GM18867 (cell line): ENCODE measurements around the gene SLC25A44.

Experiments used
- ATAC-seq: cut with Tn5 transposase; IDR thresholded peaks from one replicate; pipeline ENCODE4 v1.9.1; 2021; ENCODE audit warnings: mild to moderate bottlenecking, moderate library complexity; ENCODE audit not compliant: unreplicated experiment

Gene SLC25A44

DNA sequence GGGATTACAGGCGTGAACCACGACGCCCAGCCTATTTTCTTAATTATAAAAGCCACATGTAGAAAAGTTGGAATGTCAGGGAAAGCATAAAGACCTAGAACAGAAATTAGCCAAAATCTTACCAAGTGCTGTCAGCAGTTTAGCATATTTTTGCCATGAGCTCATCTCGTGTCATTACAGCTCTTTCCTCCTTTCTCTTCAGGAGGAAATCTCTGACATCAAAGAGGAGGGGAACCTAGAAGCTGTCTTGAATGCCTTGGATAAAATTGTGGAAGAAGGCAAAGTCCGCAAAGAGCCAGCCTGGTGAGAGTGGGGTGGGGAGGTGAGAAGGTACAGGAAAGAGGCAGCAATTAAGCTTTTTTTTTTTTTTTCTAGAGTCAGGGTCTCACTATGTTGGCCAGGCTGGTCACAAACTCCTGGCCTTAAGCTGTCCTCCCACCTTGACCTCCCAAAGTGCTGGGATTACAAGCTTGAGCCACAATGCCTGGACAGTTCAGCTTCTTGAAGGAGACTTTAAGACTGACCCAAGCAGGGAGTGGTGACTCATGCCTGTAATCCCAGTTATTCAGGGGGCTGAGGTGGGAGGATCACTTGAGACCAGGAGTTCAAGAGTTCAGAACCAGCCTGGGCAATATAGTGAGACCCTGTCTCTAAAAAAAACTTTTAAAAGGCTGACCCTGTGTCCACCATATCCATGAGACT lies 39.7 kb downstream of the SLC25A44 start:
- no peak for ATAC-seq

DNA sequence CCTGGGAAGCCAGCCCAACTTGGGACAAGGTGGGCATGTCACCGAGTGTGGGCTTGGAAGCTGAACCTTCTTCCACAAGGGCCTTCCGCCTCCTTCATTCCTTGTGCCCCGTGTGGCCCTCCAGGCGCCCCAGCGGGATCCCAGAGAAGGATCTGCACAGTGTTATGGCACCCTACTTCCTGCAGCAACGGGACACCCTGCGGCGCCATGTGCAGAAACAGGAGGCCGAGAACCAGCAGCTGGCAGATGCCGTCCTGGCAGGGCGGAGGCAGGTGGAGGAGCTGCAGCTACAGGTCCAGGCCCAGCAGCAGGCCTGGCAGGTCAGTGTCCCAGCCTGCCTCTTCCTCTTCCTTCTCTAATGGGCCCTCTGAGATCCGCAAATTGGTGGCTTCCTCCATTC lies 42.3 kb downstream of the SLC25A44 start:
- ATAC-seq = no peak

- no peak for ATAC-seq
Observed at GRCh38 chr1:156238248-156238647, 44.3 kb downstream of the SLC25A44 start.

- no peak for ATAC-seq
Observed at GRCh38 chr1:156241311-156241811, 47.5 kb downstream of the SLC25A44 start.

GRCh38 chr1:156241926-156242325 lies 48.0 kb downstream of the SLC25A44 start, which contains the start of gene BGLAP:
Gene BGLAP, plus strand, starts transcription at chr1:156242184. Its CDS starts 48 bp downstream, at chr1:156242232.
- no peak for ATAC-seq

- no peak for ATAC-seq
Observed at GRCh38 chr1:156242738-156243137, 48.8 kb downstream of the SLC25A44 start.

DNA sequence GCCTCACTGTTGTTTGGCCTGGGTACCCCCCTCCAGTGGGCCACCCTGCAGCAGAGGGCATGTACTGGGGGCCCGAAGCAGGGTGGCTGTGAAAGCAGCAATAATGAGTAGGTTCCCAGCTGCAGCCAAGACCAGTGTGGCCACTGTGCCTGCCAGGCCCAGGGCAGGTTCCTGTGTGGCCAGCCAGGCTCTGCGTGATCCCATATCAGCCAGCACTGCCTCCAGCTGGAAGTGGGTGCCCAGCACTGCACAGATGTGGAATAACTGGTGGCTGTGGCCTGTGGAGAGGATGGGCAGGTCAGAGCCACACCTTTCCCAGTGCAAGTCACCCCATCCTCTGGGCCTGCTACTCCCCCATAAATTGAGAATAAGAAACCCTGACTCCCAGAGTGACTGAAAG lies 50.2 kb downstream of the SLC25A44 start:
- no peak for ATAC-seq

GRCh38 chr1:156244712-156245111 lies 50.8 kb downstream of the SLC25A44 start:
- ATAC-seq = no peak

DNA sequence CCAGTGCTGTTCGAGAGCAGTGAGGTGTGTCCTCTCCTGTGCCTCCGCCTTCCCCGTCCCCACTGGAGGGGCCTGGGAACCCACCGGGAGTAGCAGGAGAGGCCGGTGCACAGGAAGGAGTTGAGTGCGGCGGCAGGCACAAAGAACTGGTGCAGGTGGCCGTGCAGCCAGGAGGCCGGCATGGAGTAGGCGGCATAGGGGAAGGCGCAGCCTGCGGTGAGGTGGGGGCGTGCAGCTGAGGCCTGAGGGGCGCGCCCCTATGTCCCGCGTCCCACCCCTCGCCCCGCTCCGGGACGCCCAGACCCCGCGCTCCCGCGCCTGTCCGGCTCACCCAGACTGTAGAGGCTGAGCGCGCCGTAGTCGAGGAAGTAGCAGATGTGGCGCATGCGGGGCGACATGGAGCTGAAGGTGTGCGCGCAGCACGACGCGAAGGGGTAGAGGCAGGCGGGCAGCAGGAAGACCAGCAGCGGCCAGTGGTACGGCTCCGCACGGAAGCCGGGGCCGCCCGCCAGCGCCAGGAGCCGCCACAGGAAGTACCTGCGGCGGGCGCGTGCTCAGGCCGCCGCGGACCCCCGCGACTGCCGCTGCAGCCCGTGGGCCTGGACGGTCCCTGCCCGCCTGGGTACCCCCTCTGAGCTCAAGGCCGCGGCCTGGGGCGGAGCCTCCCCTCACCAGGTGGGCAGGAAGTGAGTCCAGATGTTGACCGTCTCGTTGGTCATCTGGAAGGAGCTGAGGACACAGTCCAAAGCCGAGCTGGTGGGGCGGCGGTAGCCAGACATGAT lies 51.7 kb downstream of the SLC25A44 start:
- ATAC-seq = no peak

GRCh38 chr1:156246241-156246780 lies 52.4 kb downstream of the SLC25A44 start:
- no peak for ATAC-seq

DNA sequence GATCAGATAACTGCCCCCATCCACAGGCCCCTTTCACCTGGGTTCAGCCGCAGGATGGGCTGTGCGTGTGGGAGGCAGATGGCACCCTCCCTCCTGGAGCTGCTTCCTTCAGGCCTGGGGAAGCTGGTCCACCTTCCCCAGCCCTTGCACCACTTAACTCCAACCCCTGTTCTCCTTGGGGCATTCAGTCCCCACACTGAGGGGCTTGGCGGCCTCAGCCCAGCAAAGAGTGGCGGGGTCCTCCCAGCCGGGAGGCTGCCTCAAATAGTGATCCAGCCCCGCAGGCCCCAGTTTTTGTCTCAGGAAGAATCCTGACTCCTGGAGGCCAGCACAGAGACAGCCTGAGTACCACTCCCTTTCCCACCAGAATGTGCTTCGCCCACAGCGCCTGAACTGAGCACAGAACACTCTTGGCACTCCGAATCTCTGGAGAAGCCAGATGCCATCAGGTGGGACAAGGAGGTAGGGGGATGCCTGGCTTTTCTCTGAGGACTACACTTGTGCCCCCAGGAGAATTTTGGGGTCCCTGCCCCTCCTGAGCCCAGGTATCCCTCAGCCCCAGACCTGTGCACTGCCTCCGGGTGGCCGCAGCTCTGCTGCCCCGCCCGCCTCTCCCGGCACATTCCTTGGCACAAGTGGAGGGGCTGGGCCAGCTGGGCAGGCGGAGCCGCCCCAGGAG lies 53.0 kb downstream of the SLC25A44 start:
- ATAC-seq = no peak

- ATAC-seq = no peak
Observed at GRCh38 chr1:156247460-156248322, 53.8 kb downstream of the SLC25A44 start, which contains the start of gene PAQR6. Gene PAQR6, minus strand, starts transcription at chr1:156248056. Its CDS starts 1,325 bp downstream, at chr1:156246731.

GRCh38 chr1:156248323-156248683 lies 54.4 kb downstream of the SLC25A44 start:
- ATAC-seq = no peak

DNA sequence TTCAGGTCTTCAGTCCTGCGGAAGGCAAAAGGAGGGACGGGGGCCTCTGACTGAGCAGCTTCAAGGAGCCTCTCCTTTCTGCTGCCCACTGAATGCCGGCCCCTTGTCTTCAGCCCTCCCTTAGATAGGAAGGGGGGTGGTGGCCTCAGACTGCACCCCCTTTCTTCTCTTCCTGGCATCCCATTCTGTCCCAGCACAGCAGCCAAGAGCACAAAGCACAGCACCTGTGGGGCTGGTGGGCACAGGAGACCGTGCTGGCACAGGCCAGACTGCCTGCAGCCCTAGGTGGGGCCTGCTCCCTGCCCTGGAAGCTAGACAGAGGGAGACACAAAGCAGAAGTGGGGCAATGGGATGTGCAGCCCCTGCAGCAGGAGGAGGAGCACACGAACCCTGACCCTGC lies 55.7 kb downstream of the SLC25A44 start:
- no peak for ATAC-seq

DNA sequence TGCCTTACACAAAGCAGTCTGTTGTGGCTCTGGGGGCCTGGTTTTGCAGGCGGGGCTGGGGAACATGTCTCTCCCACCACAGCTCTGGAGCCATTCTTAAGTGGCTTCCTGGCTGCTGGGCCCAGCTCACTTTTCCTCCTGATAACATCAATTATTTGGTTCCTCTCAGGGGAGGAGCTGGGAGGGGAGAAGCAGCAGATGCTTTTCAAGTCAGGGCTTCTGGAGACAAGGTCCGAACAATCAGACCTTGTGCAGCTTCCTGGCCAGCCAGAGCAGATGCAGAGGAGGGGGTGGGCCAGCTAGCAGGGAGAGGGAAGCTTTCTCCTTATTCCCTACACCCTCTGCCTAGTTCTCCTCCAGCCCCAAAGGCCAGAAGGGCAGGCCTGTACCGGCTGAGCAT lies 57.6 kb downstream of the SLC25A44 start:
- ATAC-seq = no peak

- no peak for ATAC-seq
Observed at GRCh38 chr1:156253634-156254033, 59.7 kb downstream of the SLC25A44 start.

DNA sequence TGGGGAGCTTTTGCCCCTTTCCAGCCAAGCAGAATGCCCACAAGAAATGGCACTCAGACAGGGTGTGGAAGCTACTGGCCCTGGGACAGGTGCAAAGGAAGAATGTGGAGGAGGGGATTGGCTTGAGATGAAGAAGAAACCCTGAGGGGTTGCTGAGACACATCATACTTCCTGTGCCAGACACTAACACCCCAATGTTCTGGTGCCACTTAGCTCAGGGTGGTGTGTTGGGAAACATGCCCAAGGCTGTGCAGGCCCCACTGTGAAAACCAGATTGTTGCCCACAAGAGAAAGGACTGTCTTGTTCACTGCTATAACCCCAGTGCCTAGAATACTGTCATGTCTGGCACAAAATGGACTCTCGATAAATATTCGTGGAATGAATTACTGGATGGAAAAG lies 63.8 kb downstream of the SLC25A44 start:
- no peak for ATAC-seq

DNA sequence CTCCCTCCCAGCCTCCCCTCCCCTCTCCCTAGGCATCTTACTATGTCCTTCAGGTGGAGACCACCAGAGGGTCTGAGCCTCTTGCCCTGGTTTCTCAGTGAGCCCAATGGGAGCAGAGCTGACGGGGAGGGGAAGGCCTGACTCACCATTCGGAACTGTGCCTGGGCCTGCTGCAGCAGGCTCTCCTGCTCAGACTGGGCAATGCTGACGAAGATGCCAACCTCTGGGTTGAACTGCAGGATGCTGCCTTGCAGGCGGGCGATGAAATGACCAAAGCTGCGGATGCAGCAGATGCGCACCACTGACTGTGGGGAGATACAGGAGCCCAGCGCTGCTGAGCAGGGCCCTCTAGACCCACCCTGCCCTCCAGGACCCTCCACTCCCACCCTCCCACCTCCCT lies 65.0 kb downstream of the SLC25A44 start:
- ATAC-seq = no peak

- ATAC-seq = no peak
Observed at GRCh38 chr1:156259805-156260204, 65.9 kb downstream of the SLC25A44 start.

- ATAC-seq = no peak
Observed at GRCh38 chr1:156260896-156261295, 67.0 kb downstream of the SLC25A44 start.
